Pancreas (tissue), 10 donors: ENCODE measurements around the gene MGA. TPM values are rescaled to one million over a fixed set of nuclear protein-coding genes. Genes with fewer than 3 reads are reported as not detected.

Experiments
- ATAC-seq, 4 donors: fragments of 200-7000 bp; cut with Tn5 transposase; one replicate each; pipeline versions ENCODE4 v1.8.0 to v1.9.1; 2020; ENCODE audit warnings: mild to moderate bottlenecking in 4 of 4, moderate library complexity in 4 of 4
- DNase-seq, 6 donors: peaks; one replicate each; pipeline ENCODE4 v3.0.0-alpha.2; 2020
- FAIRE-seq: peaks from 2 replicates; lab custom pipeline; 2012; peaks lifted over from hg19 to GRCh38; lab: Jason Lieb, UNC
- H3K27ac ChIP-seq, 4 donors: fragments of 200-600 bp; sonication (generic); 1 replicate in 3 of 4; 2 replicates in 1 of 4; pipeline versions ENCODE4 v1.5.0 to v1.8.0; 2020
- H3K27me3 ChIP-seq, 4 donors: fragments of 200-600 bp; one replicate each; pipeline ENCODE4 v1.8.0; 2021
- H3K36me3 ChIP-seq, 3 donors: fragments of 200-600 bp; sonication (generic) in 1 of 3; one replicate each; pipeline versions ENCODE4 v1.5.0 to v1.8.0; 2020 to 2021
- H3K4me1 ChIP-seq, 3 donors: fragments of 200-600 bp; one replicate each; pipeline ENCODE4 v1.8.0; 2021
- H3K4me3 ChIP-seq, 4 donors: fragments of 200-600 bp; sonication (generic) in 2 of 4; one replicate each; pipeline versions ENCODE4 v1.5.0 to v1.8.0; 2020 to 2021
- H3K9me3 ChIP-seq, 4 donors: fragments of 200-600 bp; one replicate each; pipeline ENCODE4 v1.8.0; 2021
- WGBS, 2 donors: extraction: QIAGEN DNeasy Blood & Tissue Kit; methylation state at CpG; one replicate each; pipeline ENCODE4 v1.1.7; 2013; 5-methylcytosine and 5-hydroxymethylcytosine counted together
- intact Hi-C, 3 donors: fragments of 100-400 bp; cut with DNase I; formaldehyde crosslinking; loops; one replicate each; pipeline versions ENCODE4 v1.11.1 to v1.14.2; 2022
- polyA plus RNA-seq, 2 donors: library from polyadenylated mRNA; stranded (reverse); fragments of 200-250 nt; gene quantifications; one replicate each; pipeline ENCODE4 v1.2.3, GENCODE V29; 2013
- total RNA-seq, 6 donors: library from RNA; stranded (reverse); fragmentation: NEBNext Ultra II Directional in 4 of 6; extraction: Animal tissue kit (Norgen Biotek cat#: 25700) in 4 of 6; gene quantifications; one replicate each; pipeline versions ENCODE4 v1.2.1 to v1.2.4, GENCODE V29; 2021 to 2023
- TF ChIP-seq, protein P1 (sequence below), 4 donors: fragments of 200-600 bp; sonication (generic) in 3 of 4; IDR thresholded peaks; one replicate each; pipeline versions ENCODE4 v1.5.0 to v1.8.0; 2021; ENCODE audit warnings: antibody characterized with exemption in 4 of 4
- donor health status: healthy with polysubstance abuse.
- donor health status: DM: no; HTN: no; CAD: no; lungs with moderate emphysema.
- donor health status: DM: no; HTN: no; CAD: no.
- donor health status: control.
- donor health status: control.
- donor health status: Bipolar disorder and iron deficiency.
- donor health status: DM: yes; HTN: yes; CAD: no.
- donor health status: DM: no; HTN: no; CAD: no.
- donor health status: DM: no; HTN: no; CAD: no.
- donor health status: DM: yes; HTN: yes; CAD: no.

MGA gene
- total and polyA plus RNA-seq, 8 donors, result 2.7 to 31.3 (median 17.6) TPM

- no peak overlapping the region for H3K4me3 ChIP-seq
- H3K36me3 ChIP-seq, result no peaks in the 10 kb centered on the region
- DNase-seq (no peak), ATAC-seq (no peak), FAIRE-seq (no peak)
- no peak overlapping the region for H3K27ac ChIP-seq
- H3K9me3 ChIP-seq, result no peaks in the 10 kb centered on the region
- TF ChIP-seq, protein P1, sequence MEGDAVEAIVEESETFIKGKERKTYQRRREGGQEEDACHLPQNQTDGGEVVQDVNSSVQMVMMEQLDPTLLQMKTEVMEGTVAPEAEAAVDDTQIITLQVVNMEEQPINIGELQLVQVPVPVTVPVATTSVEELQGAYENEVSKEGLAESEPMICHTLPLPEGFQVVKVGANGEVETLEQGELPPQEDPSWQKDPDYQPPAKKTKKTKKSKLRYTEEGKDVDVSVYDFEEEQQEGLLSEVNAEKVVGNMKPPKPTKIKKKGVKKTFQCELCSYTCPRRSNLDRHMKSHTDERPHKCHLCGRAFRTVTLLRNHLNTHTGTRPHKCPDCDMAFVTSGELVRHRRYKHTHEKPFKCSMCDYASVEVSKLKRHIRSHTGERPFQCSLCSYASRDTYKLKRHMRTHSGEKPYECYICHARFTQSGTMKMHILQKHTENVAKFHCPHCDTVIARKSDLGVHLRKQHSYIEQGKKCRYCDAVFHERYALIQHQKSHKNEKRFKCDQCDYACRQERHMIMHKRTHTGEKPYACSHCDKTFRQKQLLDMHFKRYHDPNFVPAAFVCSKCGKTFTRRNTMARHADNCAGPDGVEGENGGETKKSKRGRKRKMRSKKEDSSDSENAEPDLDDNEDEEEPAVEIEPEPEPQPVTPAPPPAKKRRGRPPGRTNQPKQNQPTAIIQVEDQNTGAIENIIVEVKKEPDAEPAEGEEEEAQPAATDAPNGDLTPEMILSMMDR (IDR thresholded peaks at IDR 0.05), result no peak
- H3K4me1 ChIP-seq, result no peaks in the 10 kb centered on the region
- intact Hi-C loops, result loop anchor here in 1 of 3 donors (10.0 kb wide), 1 partner anchor 196 kb away; no protein-coding TSS in a partner anchor
- WGBS, 2 donors, result 88 to 93% methylated on average over 3 of the region's 3 CpGs
- H3K27me3 ChIP-seq, result no peaks in the 10 kb centered on the region
Observed at GRCh38 chr15:41801185-41801584, 141.0 kb downstream of the MGA start.

GRCh38 chr15:41801850-41802455, 141.7 kb downstream of the MGA start:
- no peaks in the 10 kb centered on the region for H3K9me3 ChIP-seq
- H3K4me1 ChIP-seq, result no peaks in the 10 kb centered on the region
- ATAC-seq (no peak), FAIRE-seq (no peak), DNase-seq (no peak)
- H3K4me3 ChIP-seq, result no peak overlapping the region
- 92 to 93% methylated on average over 3 of the region's 3 CpGs for WGBS, 2 donors
- H3K27ac ChIP-seq, result no peak overlapping the region
- intact Hi-C loops, result loop anchor here in 1 of 3 donors (10.0 kb wide), 1 partner anchor 197 kb away; no protein-coding TSS in a partner anchor
- no peaks in the 10 kb centered on the region for H3K36me3 ChIP-seq
- H3K27me3 ChIP-seq, result no peaks in the 10 kb centered on the region
- TF ChIP-seq, protein P1 (IDR thresholded peaks at IDR 0.05), result no peak

GRCh38 chr15:41804361-41804760, 144.2 kb downstream of the MGA start:
- TF ChIP-seq, protein P1 (IDR thresholded peaks at IDR 0.05), result no peak
- no peak for ATAC-seq
- no peak for FAIRE-seq

GRCh38 chr15:41804916-41805666, 144.9 kb downstream of the MGA start:
- no peak overlapping the region for H3K4me3 ChIP-seq
- no peak for ATAC-seq
- TF ChIP-seq, protein P1 (IDR thresholded peaks at IDR 0.05), result no peak
- H3K36me3 ChIP-seq, result no peaks in the 10 kb centered on the region
- H3K9me3 ChIP-seq, result no peaks in the 10 kb centered on the region
- no peak for FAIRE-seq
- no peak overlapping the region for H3K27ac ChIP-seq
- no peak for DNase-seq
- no peaks in the 10 kb centered on the region for H3K27me3 ChIP-seq
- H3K4me1 ChIP-seq, result no peaks in the 10 kb centered on the region
- 82 to 83% methylated on average over 8 of the region's 8 CpGs for WGBS, 2 donors
- intact Hi-C loops, result loop anchor here in 1 of 3 donors (10.0 kb wide), 1 partner anchor 200 kb away; no protein-coding TSS in a partner anchor

More at GRCh38 chr15:41804361-41804760, 144.2 kb downstream of the MGA start:
- no peak for DNase-seq
- no peak overlapping the region for H3K4me3 ChIP-seq
- no peaks in the 10 kb centered on the region for H3K4me1 ChIP-seq
- H3K27ac ChIP-seq, result no peak overlapping the region
- no peaks in the 10 kb centered on the region for H3K36me3 ChIP-seq
- 92 to 100% methylated on average over 2 of the region's 2 CpGs for WGBS, 2 donors
- H3K9me3 ChIP-seq, result no peaks in the 10 kb centered on the region
- no peaks in the 10 kb centered on the region for H3K27me3 ChIP-seq
- intact Hi-C loops, result loop anchor here in 1 of 3 donors (10.0 kb wide), 1 partner anchor 200 kb away; no protein-coding TSS in a partner anchor
